Measurements from ENCODE around the gene PDHA1.

DNA sequence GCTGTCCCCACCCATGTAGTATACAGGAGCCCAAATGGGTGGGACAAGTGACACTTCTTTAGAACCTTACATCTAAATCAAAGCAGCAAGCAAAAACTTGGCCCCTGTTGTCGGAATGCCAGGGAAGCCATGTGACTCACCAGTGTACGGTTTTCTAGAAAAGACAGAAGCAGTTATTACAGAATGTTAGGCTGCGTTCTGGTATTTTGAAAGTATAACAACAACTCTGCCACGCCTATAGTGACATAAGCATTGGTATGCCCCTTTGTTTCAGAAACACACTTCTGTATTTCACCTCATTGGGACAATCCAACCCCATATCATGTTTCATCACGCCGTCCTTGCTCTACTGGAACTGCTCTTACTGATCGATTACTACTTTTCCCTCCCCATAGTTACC is 14.8 kb downstream of the PDHA1 start:
- no peak for TF ChIP-seq EZH2 (IDR thresholded peaks at IDR 0.05)
- no peak for TF ChIP-seq POLR2AphosphoS5 (IDR thresholded peaks at IDR 0.05; ENCODE audit: borderline replicate concordance, low read depth, low read length)
- no peak for TF ChIP-seq FOXP2 (optimal IDR thresholded peaks at IDR 0.05; ENCODE audit: control extremely low read depth, extremely low read length, insufficient read depth)
